ENCODE results near the gene SNX1. TPM values are rescaled to one million over a fixed set of nuclear protein-coding genes. Genes with fewer than 3 reads are reported as not detected.
"Not testable (repeated sequence)": the region's sequence is repeated elsewhere in the genome, so short reads cannot be mapped to it uniquely, and the experiment has no call there.

Gene SNX1
- total RNA-seq, 3 donors from 2014 or later (not counting 1 experiment from before 2014, with no cell fraction given) = 110 to 141 (median 111) TPM

- H3K27ac ChIP-seq (ENCODE audit: low read length) = no peak overlapping the region
- Mint-ChIP-seq H3K27me3 (ENCODE audit: low read depth in 2 of 2) (no peaks in the 10 kb centered on the region), H3K4me3 (no peak overlapping the region), H3K36me3 (peaks cover under 1% of the 10 kb centered on the region), H3K9me3 (no peaks in the 10 kb centered on the region), H3K4me1 (peaks cover 58 to 61% of the 10 kb centered on the region in 2 donors), H3K27ac (no peak overlapping the region)
- DNase-seq (no peak), ATAC-seq (no peak)
- H3K4me1 ChIP-seq (ENCODE audit: control insufficient read depth, insufficient read depth, low read length) = peaks cover 8% of the 10 kb centered on the region
- H3K36me3 ChIP-seq (ENCODE audit: control insufficient read depth, insufficient read depth, low read length) = no peaks in the 10 kb centered on the region
- intact Hi-C loops (cut with micrococcal nuclease) = no loop called here
- no peaks in the 10 kb centered on the region for H3K9me3 ChIP-seq (ENCODE audit: control insufficient read depth, insufficient read depth, low read length)
- no peak for TF ChIP-seq CTCF (IDR thresholded peaks at IDR 0.05)
- H3K4me3 ChIP-seq (ENCODE audit: low read length) = no peak overlapping the region
- 93% methylated on average over 1 of the region's 1 CpG for WGBS (ENCODE audit: insufficient coverage)
- H3K27me3 ChIP-seq (ENCODE audit: control insufficient read depth, insufficient read depth, low read length) = no peaks in the 10 kb centered on the region
Measured at GRCh38 chr15:64107337-64107736, 11.6 kb downstream of the SNX1 start.

GRCh38 chr15:64110108-64110701 is 14.4 kb downstream of the SNX1 start:
- Histone ChIP-seq H3K36me3 (ENCODE audit: control insufficient read depth, insufficient read depth, low read length) (peaks cover 28% of the 10 kb centered on the region), H3K27ac (ENCODE audit: low read length) (peak overlapping the region; percentile 61)
- H3K27me3 ChIP-seq (ENCODE audit: control insufficient read depth, insufficient read depth, low read length); H3K9me3 ChIP-seq (ENCODE audit: control insufficient read depth, insufficient read depth, low read length); H3K27me3 Mint-ChIP-seq (ENCODE audit: low read depth in 2 of 2); ATAC-seq; intact Hi-C loops (cut with micrococcal nuclease); H3K4me1 ChIP-seq (ENCODE audit: control insufficient read depth, insufficient read depth, low read length); H3K9me3 Mint-ChIP-seq; H3K4me3 Mint-ChIP-seq; DNase-seq; H3K4me3 ChIP-seq (ENCODE audit: low read length): not testable (repeated sequence)
- Mint-ChIP-seq H3K36me3 (peaks cover 20% of the 10 kb centered on the region), H3K4me1 (peaks cover 57 to 63% of the 10 kb centered on the region in 2 donors), H3K27ac (peak overlapping the region; percentile 44 to 63)
- 72% methylated on average over 2 of the region's 4 CpGs for WGBS (ENCODE audit: insufficient coverage)

GRCh38 chr15:64110950-64111678 is 15.3 kb downstream of the SNX1 start:
- no peaks in the 10 kb centered on the region for H3K27me3 Mint-ChIP-seq (ENCODE audit: low read depth in 2 of 2)
- H3K27ac ChIP-seq (ENCODE audit: low read length) = peak overlapping the region; percentile 61
- H3K36me3 Mint-ChIP-seq = peaks cover 20% of the 10 kb centered on the region
- no peaks in the 10 kb centered on the region for H3K27me3 ChIP-seq (ENCODE audit: control insufficient read depth, insufficient read depth, low read length)
- H3K4me3 ChIP-seq (ENCODE audit: low read length) = no peak overlapping the region
- H3K27ac Mint-ChIP-seq = peak overlapping the region; percentile 44 to 63
- H3K9me3 Mint-ChIP-seq = no peaks in the 10 kb centered on the region
- DNase-seq (peak in 1 of 2 donors; percentile 27), ATAC-seq (peak; percentile 61 to 80 (median 79))
- WGBS (ENCODE audit: insufficient coverage) = 0% methylated on average over 1 of the region's 3 CpGs
- peak overlapping the region; percentile 45 for H3K4me3 Mint-ChIP-seq
- intact Hi-C loops (cut with micrococcal nuclease) = no loop called here
- peaks cover 57 to 63% of the 10 kb centered on the region in 2 donors for H3K4me1 Mint-ChIP-seq
- H3K9me3 ChIP-seq (ENCODE audit: control insufficient read depth, insufficient read depth, low read length) = no peaks in the 10 kb centered on the region
- H3K4me1 ChIP-seq (ENCODE audit: control insufficient read depth, insufficient read depth, low read length) = peaks cover 8% of the 10 kb centered on the region
- no peak for TF ChIP-seq CTCF (IDR thresholded peaks at IDR 0.05)
- H3K36me3 ChIP-seq (ENCODE audit: control insufficient read depth, insufficient read depth, low read length) = peaks cover 37% of the 10 kb centered on the region

- Mint-ChIP-seq H3K9me3 (no peaks in the 10 kb centered on the region), H3K27ac (peak overlapping the region in 1 of 2 donors; percentile 63), H3K4me3 (no peak overlapping the region), H3K27me3 (ENCODE audit: low read depth in 2 of 2) (no peaks in the 10 kb centered on the region), H3K4me1 (peaks cover 52 to 58% of the 10 kb centered on the region in 2 donors), H3K36me3 (peaks cover 20% of the 10 kb centered on the region)
- intact Hi-C loops (cut with micrococcal nuclease) = no loop called here
- peaks cover 8% of the 10 kb centered on the region for H3K4me1 ChIP-seq (ENCODE audit: control insufficient read depth, insufficient read depth, low read length)
- H3K4me3 ChIP-seq (ENCODE audit: low read length) = no peak overlapping the region
- 79% methylated on average over 3 of the region's 3 CpGs for WGBS (ENCODE audit: insufficient coverage)
- H3K36me3 ChIP-seq (ENCODE audit: control insufficient read depth, insufficient read depth, low read length) = peaks cover 42% of the 10 kb centered on the region
- DNase-seq (no peak), ATAC-seq (no peak)
- H3K9me3 ChIP-seq (ENCODE audit: control insufficient read depth, insufficient read depth, low read length) = no peaks in the 10 kb centered on the region
- TF ChIP-seq CTCF (IDR thresholded peaks at IDR 0.05) = no peak
- H3K27ac ChIP-seq (ENCODE audit: low read length) = peak overlapping the region; percentile 61
- no peaks in the 10 kb centered on the region for H3K27me3 ChIP-seq (ENCODE audit: control insufficient read depth, insufficient read depth, low read length)
Measured at GRCh38 chr15:64111679-64112050, 15.9 kb downstream of the SNX1 start.

All from natural killer cell (primary cell).